NCI-H345 treated with DMSO at 0.1 percent for 48 hours (cell line): ENCODE data around the gene SDCBP2.
A peak's percentile ranks its signal among the peaks of the same experiment; 100 is the strongest.

Source experiments
- DNase-seq: peaks from one replicate; lab custom pipeline; 2025; ENCODE audit not compliant: unreplicated experiment; lab: John Stamatoyannopoulos, UW

The SDCBP2 gene

DNA sequence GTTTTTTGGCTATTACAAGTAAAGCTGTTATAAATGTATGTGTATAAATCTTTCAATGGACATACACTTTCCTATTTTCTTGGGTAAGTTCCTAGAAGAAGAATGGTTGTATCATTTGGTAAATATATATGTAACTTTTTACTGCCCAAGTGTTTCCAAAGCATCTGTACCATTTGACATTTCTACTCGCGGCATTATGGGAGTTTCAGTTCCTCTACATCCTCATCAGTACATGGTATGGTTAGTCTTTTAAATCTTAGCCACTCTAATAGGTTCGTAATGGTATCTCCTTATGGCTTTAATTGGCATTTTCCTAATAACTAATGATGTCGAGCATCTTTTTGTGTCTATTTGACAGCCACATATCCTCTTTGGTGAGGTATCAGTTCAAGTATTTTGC lies 49.9 kb downstream of the SDCBP2 start:
- DNase-seq = no peak

DNA sequence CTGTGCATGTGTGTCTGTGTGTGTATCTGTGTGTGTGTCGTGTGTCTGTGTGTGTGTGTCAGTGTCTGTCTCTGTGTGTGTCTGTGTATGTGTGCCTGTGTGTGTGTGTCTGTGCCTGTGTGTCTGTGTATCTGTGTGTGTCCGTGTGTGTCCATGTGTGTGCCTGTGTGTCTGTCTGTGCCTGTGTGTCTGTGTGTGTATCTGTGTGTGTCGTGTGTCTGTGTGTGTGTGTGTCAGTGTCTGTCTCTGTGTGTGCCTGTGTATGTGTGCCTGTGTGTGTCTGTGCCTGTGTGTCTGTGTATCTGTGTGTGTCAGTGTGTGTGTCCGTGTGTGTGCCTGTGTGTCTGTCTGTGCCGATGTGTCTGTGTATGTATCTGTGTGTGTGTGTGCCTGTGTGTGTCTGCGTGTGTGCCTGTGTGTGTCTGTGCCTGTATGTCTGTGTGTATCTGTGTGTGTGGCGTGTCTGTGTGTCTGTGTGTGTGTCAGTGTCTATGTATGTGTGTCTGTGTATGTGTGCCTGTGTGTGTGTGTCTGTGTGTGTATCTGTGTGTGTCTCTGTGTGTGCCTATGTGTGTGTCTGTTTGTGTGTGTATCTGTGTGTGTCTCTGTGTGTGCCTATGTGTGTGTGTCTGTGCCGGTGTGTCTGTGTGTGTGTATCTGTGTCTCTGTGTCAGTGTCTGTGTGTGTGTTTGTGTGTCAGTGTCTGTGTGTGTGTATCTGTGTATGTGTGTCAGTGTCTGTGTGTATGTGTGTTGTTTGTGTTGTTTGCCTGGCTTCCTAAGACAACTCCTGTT lies 51.2 kb downstream of the SDCBP2 start:
- DNase-seq = no peak

DNA sequence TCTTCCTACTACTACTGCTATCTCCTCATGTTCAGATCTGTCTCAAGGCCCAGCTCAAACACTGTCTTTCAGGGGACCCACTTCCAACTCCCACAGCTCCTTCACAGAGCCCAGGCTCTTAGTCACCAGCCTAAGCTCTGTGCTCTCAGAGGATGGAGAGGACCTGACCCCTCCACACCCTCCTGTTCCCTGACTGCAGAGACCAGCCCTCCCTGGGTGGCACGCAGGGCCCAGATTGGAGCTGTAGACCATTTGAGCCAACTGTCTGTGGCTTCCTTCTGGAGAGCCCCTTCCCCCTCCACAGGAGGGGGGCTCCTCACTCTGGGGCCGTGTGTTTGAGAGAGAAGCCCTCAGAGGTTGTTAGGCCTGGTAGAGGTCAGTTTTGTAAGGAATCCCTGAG lies 53.0 kb downstream of the SDCBP2 start:
- no peak for DNase-seq

DNA sequence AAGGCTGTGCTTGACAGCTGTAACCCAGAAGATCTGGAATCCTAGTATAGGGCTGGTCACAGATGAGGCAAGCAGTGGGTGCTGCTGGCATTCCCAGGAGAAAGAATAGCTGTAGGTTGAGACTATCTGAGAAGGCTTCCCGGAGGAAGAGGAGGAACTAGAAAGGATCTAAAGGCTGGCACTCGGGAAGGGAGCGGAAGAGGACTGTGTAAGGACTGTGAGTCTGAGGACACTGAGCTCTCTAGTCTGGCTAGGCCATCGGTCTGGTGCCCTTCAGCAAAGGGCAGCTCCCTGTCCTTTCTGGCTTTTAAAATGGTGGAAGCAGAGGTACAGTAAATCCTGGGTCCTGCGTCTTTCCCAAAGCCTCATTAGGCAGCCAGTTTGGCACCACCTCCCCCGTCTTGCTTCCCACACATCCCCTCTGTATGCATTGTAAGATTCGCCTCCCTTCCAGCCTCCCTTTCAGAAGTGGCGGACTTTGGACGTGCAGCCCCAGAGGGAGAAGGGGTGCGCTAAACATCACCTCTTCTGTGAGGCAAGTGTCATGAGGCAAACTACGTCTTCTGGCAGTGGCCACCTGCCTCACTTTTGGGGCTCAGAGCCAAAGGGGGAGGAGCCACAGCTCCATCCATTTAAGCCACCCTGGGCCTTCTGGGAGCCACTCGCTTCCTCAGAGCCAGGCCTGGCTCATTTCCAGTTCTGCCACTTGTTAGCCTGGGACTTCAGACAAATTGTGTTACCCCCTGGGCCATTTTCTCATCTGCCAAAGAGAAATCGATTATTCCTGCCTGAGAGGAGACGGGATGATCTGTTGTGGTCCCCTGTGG lies 54.2 kb downstream of the SDCBP2 start:
- peak; percentile 99 for DNase-seq

DNA sequence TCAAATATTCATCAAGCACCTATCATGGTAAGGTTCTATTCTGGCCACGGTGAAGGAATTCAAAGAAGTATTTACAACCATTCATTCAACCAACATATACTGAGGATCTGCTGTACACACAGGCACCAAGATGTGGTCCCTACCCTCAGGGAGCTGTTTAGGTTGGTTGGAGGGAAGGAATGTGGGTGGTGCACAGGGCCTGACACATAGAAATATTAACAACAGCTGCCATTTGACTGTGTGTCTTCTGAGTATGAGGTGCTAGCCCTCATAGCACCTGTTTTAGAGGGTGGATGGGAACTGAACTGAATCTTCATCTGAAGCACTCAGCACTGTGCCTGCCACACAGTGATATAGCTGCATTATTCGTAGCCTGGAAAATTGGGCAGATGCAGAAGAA lies 55.6 kb downstream of the SDCBP2 start:
- DNase-seq = no peak

DNA sequence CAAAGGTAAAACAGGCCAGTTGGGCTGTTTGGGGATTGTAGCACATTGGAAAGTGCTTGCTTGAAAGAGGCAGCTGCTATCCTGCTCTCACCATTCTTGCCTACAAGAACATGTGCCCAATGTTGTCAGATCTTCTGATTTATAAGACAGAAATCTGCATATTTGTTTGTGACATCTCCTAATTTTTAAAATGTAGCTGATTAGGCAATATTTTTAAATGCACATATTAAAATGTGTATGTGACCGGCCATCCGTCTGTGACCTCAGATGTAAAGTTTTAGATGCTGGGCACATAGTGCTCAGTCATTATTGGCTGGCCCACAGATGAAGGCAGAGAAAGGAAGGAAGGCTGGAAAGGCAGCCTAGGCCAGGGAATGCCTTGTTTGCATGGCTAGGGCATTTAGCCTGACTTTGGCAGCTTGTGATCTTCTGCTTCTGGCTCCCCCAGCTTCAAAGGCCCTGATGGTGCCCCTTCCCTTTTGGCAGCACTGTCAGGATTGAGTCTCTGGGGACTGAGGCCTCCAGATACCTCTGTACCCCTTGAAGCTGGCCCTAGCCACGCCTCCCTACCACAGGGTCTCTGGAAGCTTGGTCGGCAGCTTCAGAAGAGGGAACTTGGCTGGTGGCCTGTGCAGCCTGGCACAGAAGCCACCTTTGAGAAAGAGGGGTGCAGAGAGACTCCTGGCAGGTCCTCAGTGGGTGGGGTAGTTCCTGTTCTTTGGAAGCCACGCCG lies 56.4 kb downstream of the SDCBP2 start:
- DNase-seq = no peak

DNA sequence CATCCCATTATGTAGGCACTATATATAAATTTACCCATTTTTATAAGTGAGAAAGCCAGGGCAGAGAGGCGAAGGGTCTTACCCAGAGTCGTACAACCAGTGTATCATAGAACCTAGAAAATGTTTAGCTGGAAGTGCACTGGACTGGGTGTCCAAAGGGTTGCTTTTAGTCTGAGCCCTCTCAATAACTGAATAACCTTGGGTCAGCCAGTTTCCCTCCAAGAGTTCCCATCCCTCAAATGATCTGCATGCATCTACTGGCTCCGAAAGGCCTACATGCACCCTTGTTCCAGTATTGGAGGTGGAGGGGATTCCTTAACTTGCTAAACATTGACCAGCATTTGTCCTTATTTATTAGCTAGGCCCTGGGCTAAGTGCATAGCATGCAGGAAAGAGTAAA lies 59.1 kb downstream of the SDCBP2 start:
- DNase-seq = no peak

DNA sequence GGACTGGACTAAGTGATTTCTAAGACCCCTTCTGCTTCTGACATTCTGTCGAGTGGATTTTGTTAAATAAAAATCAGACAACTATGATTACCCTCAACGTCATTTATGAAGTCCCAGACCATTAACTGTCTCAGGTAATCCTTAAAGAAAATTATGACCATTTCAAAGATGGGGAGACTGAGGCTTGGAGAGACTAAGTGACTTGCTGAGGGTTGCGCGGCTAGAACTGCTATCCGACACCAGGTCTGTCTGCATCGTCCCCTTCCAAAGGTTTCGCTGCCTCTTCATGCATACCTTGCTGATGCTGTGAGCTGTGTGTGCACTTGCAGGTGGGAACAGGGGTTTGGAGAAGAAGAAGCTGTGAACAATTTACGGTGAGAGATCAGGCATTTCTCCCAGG lies 59.7 kb downstream of the SDCBP2 start:
- DNase-seq = no peak

DNA sequence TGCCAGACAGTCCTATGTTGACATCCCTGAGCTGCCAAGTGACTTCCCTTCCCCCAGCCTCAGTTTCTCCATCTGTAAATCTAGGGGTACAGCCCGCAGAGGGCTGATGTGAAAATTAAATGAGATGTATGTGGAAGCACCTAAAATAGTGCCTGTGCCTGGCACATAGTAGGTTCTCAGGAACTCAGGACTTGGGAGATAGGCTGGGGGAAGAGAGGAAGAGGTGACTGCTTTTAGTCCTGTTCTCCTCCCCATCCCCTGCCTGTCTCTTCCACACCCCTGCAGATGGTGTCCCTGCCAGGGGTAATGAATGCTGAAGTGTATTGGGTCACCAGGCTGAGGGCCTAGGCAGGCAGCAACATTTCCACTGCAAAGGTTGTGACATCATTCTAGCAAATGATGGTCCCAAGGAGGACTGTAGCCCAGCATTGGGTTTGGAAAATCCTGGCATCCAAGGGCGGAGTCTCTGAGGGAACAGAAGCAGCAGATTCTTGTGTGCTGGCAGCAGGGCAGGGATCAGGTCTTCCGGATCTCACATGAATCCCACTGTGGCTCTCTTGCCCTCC lies 61.0 kb downstream of the SDCBP2 start:
- no peak for DNase-seq

DNA sequence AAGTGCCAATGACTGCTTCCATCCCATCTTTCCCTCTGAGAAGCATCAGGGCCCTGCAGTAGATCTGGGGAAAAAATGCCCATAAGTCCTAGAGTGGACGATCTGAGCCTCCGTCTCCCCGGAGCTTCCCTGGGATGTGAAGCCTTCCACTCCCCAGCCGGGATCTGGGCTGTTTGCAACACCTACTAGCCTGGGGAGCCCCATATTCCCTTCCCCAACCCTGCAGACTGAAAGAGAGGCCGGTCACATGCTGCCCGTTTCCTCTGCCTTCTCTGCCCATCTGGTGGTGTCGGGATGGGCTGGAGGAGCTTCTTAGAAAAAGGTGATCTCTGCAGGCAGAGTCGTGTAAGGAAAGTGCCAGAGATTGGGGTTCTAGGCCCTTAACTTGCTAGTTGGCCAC lies 61.8 kb downstream of the SDCBP2 start:
- no peak for DNase-seq

DNA sequence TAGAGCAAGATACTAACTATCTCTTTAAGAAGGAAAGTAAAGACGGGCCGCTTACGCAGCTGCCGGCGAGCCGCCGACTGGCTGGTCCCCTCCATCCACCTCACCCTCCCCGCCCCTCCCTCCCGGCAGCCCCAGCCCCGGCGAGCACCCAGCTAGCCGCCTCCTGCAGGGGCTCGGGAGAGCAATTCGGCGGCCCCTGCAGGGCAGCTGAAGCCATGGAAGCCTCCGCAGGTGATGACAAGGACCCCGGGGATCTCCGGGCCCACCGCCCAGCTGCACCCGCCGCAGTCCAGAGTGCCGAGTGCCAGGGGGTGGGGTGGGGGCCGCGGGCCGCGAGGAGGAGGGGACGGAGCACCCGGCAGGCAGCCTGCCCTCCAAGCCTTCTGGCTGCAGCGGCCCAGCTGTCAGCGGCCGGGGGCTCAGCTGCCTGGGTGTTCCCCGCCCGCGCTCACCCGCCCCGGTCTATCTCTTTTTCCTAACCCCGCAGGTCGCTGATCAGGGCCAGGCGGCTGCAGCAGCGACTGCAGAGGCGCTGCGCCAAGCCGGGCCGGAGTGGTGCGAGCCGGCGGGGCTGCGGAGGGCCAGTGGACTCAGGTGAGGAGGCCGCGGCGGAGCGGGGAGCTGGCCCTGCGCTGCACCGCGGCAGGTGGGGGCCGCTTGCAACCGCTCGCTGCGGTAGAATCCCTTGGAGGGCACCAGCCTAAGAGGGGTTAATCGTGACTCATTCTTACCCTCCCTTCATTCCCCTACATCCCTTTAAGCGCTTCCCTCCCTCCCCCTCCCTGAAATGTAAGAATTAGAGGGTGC lies 62.6 kb downstream of the SDCBP2 start, which contains the start of gene SNPH:
Gene SNPH, plus strand, starts transcription at position 128 of the 807 bp plus-strand sequence. CDS start 29,946 bp downstream, outside the sequence.
- peak; percentile 41 for DNase-seq

DNA sequence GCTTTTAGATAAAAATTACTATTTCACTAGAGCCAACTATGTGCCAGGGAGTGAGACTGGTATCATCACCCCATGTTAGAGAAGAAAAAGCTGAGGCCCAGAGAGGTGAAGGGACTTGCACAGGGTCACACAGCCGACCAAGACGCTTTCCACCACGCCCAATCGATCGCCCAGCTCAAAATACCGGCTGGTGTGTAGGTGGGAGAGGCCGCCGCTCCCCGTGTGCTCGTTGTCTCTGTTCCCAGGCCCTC lies 63.1 kb downstream of the SDCBP2 start:
- no peak for DNase-seq

DNA sequence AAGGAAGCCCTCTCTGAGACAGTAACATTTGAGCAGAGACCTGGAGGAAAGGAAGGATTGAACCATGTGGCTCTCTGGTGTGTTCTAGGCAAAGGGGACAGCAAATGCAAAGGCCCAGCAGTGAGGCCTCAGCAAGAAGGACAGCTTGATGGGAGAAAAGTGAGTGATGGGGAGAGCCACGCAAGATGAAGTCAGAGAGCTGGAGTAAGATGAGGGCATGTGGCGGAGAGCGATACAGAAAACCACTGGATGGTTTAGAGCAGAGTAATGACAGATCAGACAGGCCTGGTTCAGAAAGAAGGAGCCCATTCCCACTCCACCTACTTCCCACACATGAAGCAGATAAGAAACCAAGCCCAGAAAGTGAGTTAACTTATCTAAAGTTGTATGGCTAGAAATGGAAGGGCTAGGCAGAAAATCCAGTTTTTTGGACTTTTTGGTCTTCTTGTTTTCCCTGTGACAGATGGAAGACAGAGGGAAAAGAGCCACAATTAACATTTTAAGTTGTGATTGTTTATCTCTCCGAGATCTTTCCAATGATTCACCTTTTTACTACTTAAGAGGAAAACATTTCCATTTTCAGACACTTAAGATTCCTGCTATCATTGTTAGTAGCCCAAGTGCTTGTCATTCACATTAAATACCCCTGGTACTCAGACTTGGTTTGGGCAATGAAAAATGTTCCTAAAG lies 63.6 kb downstream of the SDCBP2 start:
- DNase-seq = no peak

DNA sequence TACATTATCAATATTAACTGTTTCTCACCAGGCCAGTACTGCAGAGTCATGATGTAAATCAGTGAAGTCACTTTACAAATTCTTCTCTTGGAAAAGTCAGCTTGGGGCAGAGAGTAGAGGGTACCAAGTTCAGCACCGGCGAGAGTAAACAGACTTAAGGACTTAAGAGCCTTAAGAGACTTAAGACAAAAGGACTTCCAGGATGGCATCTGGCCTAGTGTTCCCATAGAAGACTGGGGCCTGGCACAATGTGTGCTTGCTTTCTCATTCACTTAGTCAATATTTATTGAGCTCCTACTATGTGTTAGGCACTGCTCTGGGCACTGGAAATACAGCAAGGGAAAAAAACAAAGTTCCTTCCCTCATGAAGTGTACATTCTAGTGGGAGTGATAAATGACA lies 64.2 kb downstream of the SDCBP2 start:
- no peak for DNase-seq

DNA sequence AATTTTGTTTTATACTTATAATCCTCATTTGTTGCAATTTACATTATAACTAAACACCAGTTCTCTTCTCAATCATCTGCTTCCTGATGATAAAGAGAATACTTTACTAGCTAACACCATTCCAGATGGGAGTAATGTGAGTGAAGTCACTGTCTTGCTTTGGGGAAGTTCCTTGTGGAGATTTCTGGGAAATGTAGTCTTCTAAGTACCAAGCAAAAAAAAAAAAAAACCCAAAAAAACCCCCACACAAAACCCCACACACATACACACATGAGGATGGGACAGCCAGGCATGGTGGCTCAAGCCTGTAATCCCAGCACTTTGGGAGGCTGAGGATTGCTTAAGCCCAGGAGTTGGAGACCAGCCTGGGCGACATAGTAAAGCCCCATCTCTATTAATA lies 65.1 kb downstream of the SDCBP2 start:
- DNase-seq = no peak
